B cell (primary cell): ENCODE results near the gene PTEN.

Experiments used
- EZH2 ChIP-seq: IDR thresholded peaks from 2 replicates; pipeline ENCODE4 v1.6.1; 2012; ENCODE audit warnings: borderline replicate concordance, low read depth, mild to moderate bottlenecking, moderate library complexity, low read length; ENCODE audit not compliant: insufficient read depth, poor library complexity, severe bottlenecking
- TF ChIP-seq, protein P1 (sequence below): fragments of 200-600 bp; IDR thresholded peaks from one replicate; pipeline ENCODE4 v1.8.0; 2022; ENCODE audit warnings: antibody characterized with exemption, mild to moderate bottlenecking

GRCh38 chr10:87952612-87953011 is 89.2 kb downstream of the PTEN start:
- TF ChIP-seq, protein P1, sequence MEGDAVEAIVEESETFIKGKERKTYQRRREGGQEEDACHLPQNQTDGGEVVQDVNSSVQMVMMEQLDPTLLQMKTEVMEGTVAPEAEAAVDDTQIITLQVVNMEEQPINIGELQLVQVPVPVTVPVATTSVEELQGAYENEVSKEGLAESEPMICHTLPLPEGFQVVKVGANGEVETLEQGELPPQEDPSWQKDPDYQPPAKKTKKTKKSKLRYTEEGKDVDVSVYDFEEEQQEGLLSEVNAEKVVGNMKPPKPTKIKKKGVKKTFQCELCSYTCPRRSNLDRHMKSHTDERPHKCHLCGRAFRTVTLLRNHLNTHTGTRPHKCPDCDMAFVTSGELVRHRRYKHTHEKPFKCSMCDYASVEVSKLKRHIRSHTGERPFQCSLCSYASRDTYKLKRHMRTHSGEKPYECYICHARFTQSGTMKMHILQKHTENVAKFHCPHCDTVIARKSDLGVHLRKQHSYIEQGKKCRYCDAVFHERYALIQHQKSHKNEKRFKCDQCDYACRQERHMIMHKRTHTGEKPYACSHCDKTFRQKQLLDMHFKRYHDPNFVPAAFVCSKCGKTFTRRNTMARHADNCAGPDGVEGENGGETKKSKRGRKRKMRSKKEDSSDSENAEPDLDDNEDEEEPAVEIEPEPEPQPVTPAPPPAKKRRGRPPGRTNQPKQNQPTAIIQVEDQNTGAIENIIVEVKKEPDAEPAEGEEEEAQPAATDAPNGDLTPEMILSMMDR = no peak
- TF ChIP-seq EZH2 = no peak
